Caco-2 (cell line): ENCODE data around the gene MED12L. TPM values are rescaled to one million over a fixed set of nuclear protein-coding genes. Genes with fewer than 3 reads are reported as not detected.

Experiments
- BruUV-seq: library from RNA; stranded (reverse); fragments of 400-500 nt; replicated peaks from 2 replicates; lab custom pipeline; 2021; lab: Mats Ljungman, UMichigan
- CTCF ChIA-PET: fragments of 300-600 bp; sonication (Branson Sonifier 250); formaldehyde crosslinking; loops from one replicate; lab custom pipeline; 2022; ENCODE audit warnings: antibody characterized with exemption; lab: Charles Lee
- POLR2A ChIA-PET: fragments of 300-600 bp; sonication (Branson Sonifier 250); formaldehyde crosslinking; loops from one replicate; lab custom pipeline; 2022; ENCODE audit warnings: antibody characterized with exemption; lab: Charles Lee
- DNase-seq, 2 experiments: peaks; one replicate each; pipeline versions ENCODE4 v3.0.0 to v3.0.0-alpha.2; 2020 to 2022
- H3K27me3 ChIP-seq: replicated peaks from 2 replicates; pipeline ENCODE4 v1.6.0; 2011; ENCODE audit warnings: low read length; ENCODE audit not compliant: control insufficient read depth, insufficient read depth
- H3K36me3 ChIP-seq: 2 replicates; pipeline ENCODE4 v1.5.1; 2011; ENCODE audit warnings: low read length; ENCODE audit not compliant: control insufficient read depth, insufficient read depth
- H3K4me1 ChIP-seq: fragments of 250-450 bp; sonication (Bioruptor Pico); 2 replicates; pipeline ENCODE4 v1.5.1; 2020; ENCODE audit warnings: mild to moderate bottlenecking
- H3K4me3 ChIP-seq: 2 replicates; pipeline ENCODE4 v1.5.1; 2011; ENCODE audit warnings: low read depth, mild to moderate bottlenecking, control low read depth, low read length
- H3K9me3 ChIP-seq: fragments of 250-450 bp; sonication (Bioruptor Pico); 2 replicates; pipeline ENCODE4 v1.5.1; 2020; ENCODE audit warnings: mild to moderate bottlenecking, moderate library complexity
- H3K27ac Mint-ChIP-seq: one replicate; pipeline ENCODE4 v1.8.0; 2022; ENCODE audit warnings: mixed read lengths; ENCODE audit not compliant: unreplicated experiment
- H3K27me3 Mint-ChIP-seq: one replicate; pipeline ENCODE4 v1.8.0; 2022; ENCODE audit warnings: mixed read lengths; ENCODE audit not compliant: insufficient read depth, unreplicated experiment
- H3K36me3 Mint-ChIP-seq: one replicate; pipeline ENCODE4 v1.8.0; 2022; ENCODE audit warnings: mild to moderate bottlenecking, mixed read lengths; ENCODE audit not compliant: insufficient read depth, unreplicated experiment
- H3K4me1 Mint-ChIP-seq: one replicate; pipeline ENCODE4 v1.8.0; 2022; ENCODE audit warnings: low read depth, mixed read lengths; ENCODE audit not compliant: unreplicated experiment
- H3K4me3 Mint-ChIP-seq: one replicate; pipeline ENCODE4 v1.8.0; 2022; ENCODE audit warnings: mild to moderate bottlenecking, moderate library complexity, mixed read lengths; ENCODE audit not compliant: unreplicated experiment
- H3K9me3 Mint-ChIP-seq: one replicate; pipeline ENCODE4 v1.8.0; 2022; ENCODE audit warnings: mixed read lengths; ENCODE audit not compliant: unreplicated experiment
- intact Hi-C: fragments of 100-400 bp; cut with micrococcal nuclease; formaldehyde crosslinking; loops from one replicate; pipeline ENCODE4 v1.10.0; 2022; ENCODE audit not compliant: unreplicated experiment
- total RNA-seq: library from RNA; stranded (reverse); gene quantifications from 2 replicates; pipeline ENCODE4 v1.2.3, GENCODE V29; 2022
- TF ChIP-seq, protein P1 (sequence below), 2 experiments: fragments of 200-600 bp in 1 of 2; IDR thresholded peaks; 1 replicate in 1 of 2; 2 replicates in 1 of 2; pipeline versions ENCODE4 v1.5.1 to v1.8.0; 2011 to 2022; ENCODE audit warnings: antibody characterized with exemption in 1 of 2, control low read depth in 1 of 2, inconsistent platforms in 1 of 2, low read depth in 1 of 2, low read length in 1 of 2, mild to moderate bottlenecking in 1 of 2, moderate library complexity in 1 of 2; ENCODE audit not compliant: insufficient read depth in 1 of 2, severe bottlenecking in 1 of 2, unreplicated experiment in 1 of 2

Gene MED12L
- total RNA-seq, 1 experiment from 2014 or later = 21.5 TPM

- Mint-ChIP-seq H3K4me1 (no peaks in the 10 kb centered on the region), H3K27ac (no peak overlapping the region), H3K9me3 (no peaks in the 10 kb centered on the region), H3K27me3 (no peaks in the 10 kb centered on the region), H3K4me3 (no peak overlapping the region), H3K36me3 (no peaks in the 10 kb centered on the region)
- TF ChIP-seq, protein P1, sequence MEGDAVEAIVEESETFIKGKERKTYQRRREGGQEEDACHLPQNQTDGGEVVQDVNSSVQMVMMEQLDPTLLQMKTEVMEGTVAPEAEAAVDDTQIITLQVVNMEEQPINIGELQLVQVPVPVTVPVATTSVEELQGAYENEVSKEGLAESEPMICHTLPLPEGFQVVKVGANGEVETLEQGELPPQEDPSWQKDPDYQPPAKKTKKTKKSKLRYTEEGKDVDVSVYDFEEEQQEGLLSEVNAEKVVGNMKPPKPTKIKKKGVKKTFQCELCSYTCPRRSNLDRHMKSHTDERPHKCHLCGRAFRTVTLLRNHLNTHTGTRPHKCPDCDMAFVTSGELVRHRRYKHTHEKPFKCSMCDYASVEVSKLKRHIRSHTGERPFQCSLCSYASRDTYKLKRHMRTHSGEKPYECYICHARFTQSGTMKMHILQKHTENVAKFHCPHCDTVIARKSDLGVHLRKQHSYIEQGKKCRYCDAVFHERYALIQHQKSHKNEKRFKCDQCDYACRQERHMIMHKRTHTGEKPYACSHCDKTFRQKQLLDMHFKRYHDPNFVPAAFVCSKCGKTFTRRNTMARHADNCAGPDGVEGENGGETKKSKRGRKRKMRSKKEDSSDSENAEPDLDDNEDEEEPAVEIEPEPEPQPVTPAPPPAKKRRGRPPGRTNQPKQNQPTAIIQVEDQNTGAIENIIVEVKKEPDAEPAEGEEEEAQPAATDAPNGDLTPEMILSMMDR (IDR thresholded peaks at IDR 0.05; ENCODE audit: insufficient read depth in 1 of 2, low read depth in 1 of 2, low read length in 1 of 2, severe bottlenecking in 1 of 2, unreplicated experiment in 1 of 2) = no peak
- ChIA-PET CTCF (no interaction called here), POLR2A (no interaction called here)
- Histone ChIP-seq H3K27me3 (no peaks in the 10 kb centered on the region), H3K36me3 (no peaks in the 10 kb centered on the region), H3K9me3 (no peaks in the 10 kb centered on the region), H3K4me1 (no peaks in the 10 kb centered on the region), H3K4me3 (no peak overlapping the region)
- no TSS peak for BruUV-seq
- intact Hi-C loops = no loop called here
- no peak for DNase-seq
These were observed 316.9 kb downstream of the MED12L start for GRCh38 chr3:151402349-151402748.

DNA sequence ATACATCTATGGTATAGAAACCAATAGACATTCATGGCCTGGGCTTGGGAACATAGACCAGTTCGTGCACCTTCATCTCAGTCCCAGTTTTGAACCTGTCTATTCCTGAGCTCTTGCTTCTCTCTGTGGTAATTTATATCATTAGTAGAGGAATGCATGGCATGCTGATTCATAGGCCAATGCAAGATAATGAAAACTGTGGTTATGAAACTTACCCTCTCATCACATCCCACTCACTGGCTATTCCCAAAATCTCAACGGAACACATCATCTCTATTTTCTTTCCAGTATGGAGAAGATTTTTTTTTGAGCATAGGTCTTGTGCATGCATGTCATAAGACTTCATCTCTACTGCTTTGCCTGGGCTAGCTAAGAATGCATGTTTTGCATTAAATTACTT is 317.8 kb downstream of the MED12L start:
- no peaks in the 10 kb centered on the region for H3K4me1 ChIP-seq
- no peaks in the 10 kb centered on the region for H3K9me3 ChIP-seq
- no TSS peak for BruUV-seq
- intact Hi-C loops = no loop called here
- Mint-ChIP-seq H3K4me3 (no peak overlapping the region), H3K27me3 (no peaks in the 10 kb centered on the region), H3K36me3 (no peaks in the 10 kb centered on the region), H3K4me1 (no peaks in the 10 kb centered on the region), H3K27ac (no peak overlapping the region), H3K9me3 (no peaks in the 10 kb centered on the region)
- H3K36me3 ChIP-seq = no peaks in the 10 kb centered on the region
- POLR2A ChIA-PET = no interaction called here
- CTCF ChIA-PET = interaction anchor here (0.7 kb wide), 1 partner anchor 1915 kb away, joined by 4 read pairs; no protein-coding TSS in a partner anchor
- H3K4me3 ChIP-seq = no peak overlapping the region
- H3K27me3 ChIP-seq = no peaks in the 10 kb centered on the region
- TF ChIP-seq, protein P1 (IDR thresholded peaks at IDR 0.05; ENCODE audit: insufficient read depth in 1 of 2, low read depth in 1 of 2, low read length in 1 of 2, severe bottlenecking in 1 of 2, unreplicated experiment in 1 of 2) = no peak
- no peak for DNase-seq

DNA sequence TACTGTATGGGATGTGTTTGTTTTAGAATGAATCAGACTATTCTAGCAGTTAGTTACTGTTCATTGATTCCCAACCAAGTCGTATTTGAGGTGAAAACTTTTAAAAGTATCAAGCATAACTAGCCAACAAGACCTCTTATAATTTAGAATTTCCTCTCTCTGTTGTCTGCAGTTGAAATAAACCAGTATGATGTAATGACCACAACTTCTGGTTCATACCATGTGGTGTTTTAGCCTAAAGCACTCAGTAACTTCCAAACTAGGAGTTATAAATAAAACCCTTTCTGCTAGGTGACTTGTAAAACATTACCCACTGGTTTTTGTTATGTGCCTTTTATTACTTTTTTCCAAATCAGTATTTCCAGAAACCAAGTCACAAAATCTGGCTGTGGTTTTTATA is 318.9 kb downstream of the MED12L start:
- no peaks in the 10 kb centered on the region for H3K36me3 ChIP-seq
- Mint-ChIP-seq H3K27me3 (no peaks in the 10 kb centered on the region), H3K36me3 (no peaks in the 10 kb centered on the region), H3K27ac (no peak overlapping the region), H3K4me1 (no peaks in the 10 kb centered on the region), H3K9me3 (no peaks in the 10 kb centered on the region), H3K4me3 (no peak overlapping the region)
- TF ChIP-seq, protein P1 (IDR thresholded peaks at IDR 0.05; ENCODE audit: insufficient read depth in 1 of 2, low read depth in 1 of 2, low read length in 1 of 2, severe bottlenecking in 1 of 2, unreplicated experiment in 1 of 2) = no peak
- no peaks in the 10 kb centered on the region for H3K4me1 ChIP-seq
- H3K9me3 ChIP-seq = no peaks in the 10 kb centered on the region
- CTCF ChIA-PET = no interaction called here
- no peak overlapping the region for H3K4me3 ChIP-seq
- no peaks in the 10 kb centered on the region for H3K27me3 ChIP-seq
- DNase-seq = no peak
- intact Hi-C loops = no loop called here
- BruUV-seq = no TSS peak
- POLR2A ChIA-PET = no interaction called here
